Esophagus muscularis mucosa (tissue), 4 donors: ENCODE data around the gene GRHL1.

Experiments
- EP300 ChIP-seq: sonication (generic); formaldehyde crosslinking; IDR thresholded peaks from one replicate; pipeline ENCODE4 v1.6.1; 2017; ENCODE audit warnings: antibody characterized with exemption
- POLR2A ChIP-seq: fragments of 450-650 bp; IDR thresholded peaks from one replicate; pipeline ENCODE4 v1.6.1; 2017; ENCODE audit warnings: antibody characterized with exemption, moderate library complexity, mild to moderate bottlenecking, low read depth
- POLR2AphosphoS5 ChIP-seq, 2 donors: sonication (generic); formaldehyde crosslinking; IDR thresholded peaks; one replicate each; pipeline ENCODE4 v1.6.1; 2017; ENCODE audit warnings: antibody characterized with exemption in 2 of 2
- TF ChIP-seq, protein P1 (sequence below), 3 experiments: fragments of 200-600 bp in 2 of 3; fragments of 450-650 bp in 1 of 3; sonication (generic) in 2 of 3; IDR thresholded peaks; one replicate each; pipeline ENCODE4 v1.5.1; 2017 to 2019; ENCODE audit warnings: antibody characterized with exemption in 3 of 3, mild to moderate bottlenecking in 2 of 3, moderate library complexity in 1 of 3

DNA sequence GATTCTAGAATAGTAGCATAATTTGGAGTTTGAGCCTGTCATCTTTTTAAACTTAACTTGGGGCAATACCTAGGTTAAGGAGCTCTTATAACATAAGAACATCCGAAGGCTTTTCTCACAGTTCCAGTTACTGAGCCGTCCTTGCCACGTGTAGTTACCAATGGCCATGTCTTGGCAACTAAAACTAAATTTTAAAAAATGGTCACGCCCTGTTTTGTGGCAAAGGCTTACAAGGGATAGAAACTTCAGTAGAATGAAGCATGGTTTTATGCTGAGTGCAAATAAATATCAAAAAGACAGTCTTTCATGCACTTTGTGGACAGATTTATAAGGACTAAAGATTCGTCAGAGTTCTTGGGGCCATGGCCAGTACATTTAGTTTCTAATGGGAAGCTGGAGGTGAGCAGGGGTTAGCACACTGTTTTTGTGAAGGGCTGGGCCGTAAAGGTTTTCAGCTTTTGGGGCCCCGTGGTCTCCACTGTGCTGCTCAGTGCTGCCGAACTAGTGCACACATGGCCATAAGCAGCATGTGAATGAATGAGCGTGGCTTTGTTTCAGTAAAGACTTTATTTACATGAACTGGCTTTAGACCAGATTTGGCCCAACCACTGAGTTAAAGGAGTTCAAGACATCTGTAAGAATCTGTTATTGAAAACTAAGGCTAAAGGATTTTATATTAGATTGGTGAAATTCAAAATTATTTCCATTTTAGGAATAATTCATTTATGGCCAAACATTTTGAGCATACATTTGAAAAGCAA, 41.1 kb downstream of the GRHL1 start:
- TF ChIP-seq POLR2A, result no peak
- TF ChIP-seq, protein P1, sequence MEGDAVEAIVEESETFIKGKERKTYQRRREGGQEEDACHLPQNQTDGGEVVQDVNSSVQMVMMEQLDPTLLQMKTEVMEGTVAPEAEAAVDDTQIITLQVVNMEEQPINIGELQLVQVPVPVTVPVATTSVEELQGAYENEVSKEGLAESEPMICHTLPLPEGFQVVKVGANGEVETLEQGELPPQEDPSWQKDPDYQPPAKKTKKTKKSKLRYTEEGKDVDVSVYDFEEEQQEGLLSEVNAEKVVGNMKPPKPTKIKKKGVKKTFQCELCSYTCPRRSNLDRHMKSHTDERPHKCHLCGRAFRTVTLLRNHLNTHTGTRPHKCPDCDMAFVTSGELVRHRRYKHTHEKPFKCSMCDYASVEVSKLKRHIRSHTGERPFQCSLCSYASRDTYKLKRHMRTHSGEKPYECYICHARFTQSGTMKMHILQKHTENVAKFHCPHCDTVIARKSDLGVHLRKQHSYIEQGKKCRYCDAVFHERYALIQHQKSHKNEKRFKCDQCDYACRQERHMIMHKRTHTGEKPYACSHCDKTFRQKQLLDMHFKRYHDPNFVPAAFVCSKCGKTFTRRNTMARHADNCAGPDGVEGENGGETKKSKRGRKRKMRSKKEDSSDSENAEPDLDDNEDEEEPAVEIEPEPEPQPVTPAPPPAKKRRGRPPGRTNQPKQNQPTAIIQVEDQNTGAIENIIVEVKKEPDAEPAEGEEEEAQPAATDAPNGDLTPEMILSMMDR (IDR thresholded peaks at IDR 0.05), result no peak
- TF ChIP-seq POLR2AphosphoS5 (IDR thresholded peaks at IDR 0.05), result no peak
- no peak for TF ChIP-seq EP300
